Fibroblast of lung (primary cell): ENCODE measurements around the gene PLEKHA4.

ENCODE experiments used
- CTCF ChIP-seq, 2 donors: IDR thresholded peaks in 1 of 2; conservative IDR thresholded peaks in 1 of 2; 1 replicate in 1 of 2; 2 replicates in 1 of 2; pipeline ENCODE4 v1.5.1; 2011 to 2012; ENCODE audit warnings: low read length in 2 of 2, control low read depth in 1 of 2, inconsistent platforms in 1 of 2, low read depth in 1 of 2, mild to moderate bottlenecking in 1 of 2
- EZH2 ChIP-seq: IDR thresholded peaks from 2 replicates; pipeline ENCODE4 v1.5.1; 2012; ENCODE audit warnings: low read length, control low read depth, mild to moderate bottlenecking; ENCODE audit errors: missing control alignments

- peak; percentile 93 to 95 for TF ChIP-seq CTCF (conservative IDR thresholded peaks at IDR 0.05 in 1 of 2, IDR thresholded peaks at IDR 0.05 in 1 of 2; ENCODE audit: low read depth in 1 of 2, low read length in 2 of 2)
- no peak for TF ChIP-seq EZH2
These were observed 32.7 kb downstream of the PLEKHA4 start for GRCh38 chr19:48835734-48836088.
